ENCODE measurements around the gene PRSS3.

Gene PRSS3

GRCh38 chr9:33817327-33818166 lies 22.2 kb downstream of the PRSS3 start:
- TF ChIP-seq GATA2 (IDR thresholded peaks at IDR 0.05; ENCODE audit: low read depth, low read length) (no peak), GATA3 (IDR thresholded peaks at IDR 0.05; ENCODE audit: low read depth, low read length) (no peak)

GRCh38 chr9:33818167-33818846 lies 22.9 kb downstream of the PRSS3 start:
- no peak for TF ChIP-seq GATA3 (IDR thresholded peaks at IDR 0.05; ENCODE audit: low read depth, low read length)
- no peak for TF ChIP-seq GATA2 (IDR thresholded peaks at IDR 0.05; ENCODE audit: low read depth, low read length)

GRCh38 chr9:33818847-33819500 lies 23.6 kb downstream of the PRSS3 start:
- no peak for TF ChIP-seq GATA2 (IDR thresholded peaks at IDR 0.05; ENCODE audit: low read depth, low read length)
- TF ChIP-seq GATA3 (IDR thresholded peaks at IDR 0.05; ENCODE audit: low read depth, low read length): no peak

GRCh38 chr9:33820231-33820745 lies 24.9 kb downstream of the PRSS3 start:
- TF ChIP-seq GATA3 (IDR thresholded peaks at IDR 0.05; ENCODE audit: low read depth, low read length): no peak
- TF ChIP-seq GATA2 (IDR thresholded peaks at IDR 0.05; ENCODE audit: low read depth, low read length): no peak

- TF ChIP-seq GATA2 (IDR thresholded peaks at IDR 0.05; ENCODE audit: low read depth, low read length) (no peak), GATA3 (IDR thresholded peaks at IDR 0.05; ENCODE audit: low read depth, low read length) (no peak)
These were observed 28.4 kb downstream of the PRSS3 start for GRCh38 chr9:33823801-33824200.

GRCh38 chr9:33835625-33836260 lies 40.4 kb downstream of the PRSS3 start:
- TF ChIP-seq GATA2 (IDR thresholded peaks at IDR 0.05; ENCODE audit: low read depth, low read length) (no peak), GATA3 (IDR thresholded peaks at IDR 0.05; ENCODE audit: low read depth, low read length) (no peak)

- TF ChIP-seq GATA2 (IDR thresholded peaks at IDR 0.05; ENCODE audit: low read depth, low read length) (no peak), GATA3 (IDR thresholded peaks at IDR 0.05; ENCODE audit: low read depth, low read length) (no peak)
These were observed 41.8 kb downstream of the PRSS3 start for GRCh38 chr9:33837138-33837537.

GRCh38 chr9:33840381-33840780 lies 45.0 kb downstream of the PRSS3 start:
- no peak for TF ChIP-seq GATA3 (IDR thresholded peaks at IDR 0.05; ENCODE audit: low read depth, low read length)
- TF ChIP-seq GATA2 (IDR thresholded peaks at IDR 0.05; ENCODE audit: low read depth, low read length): no peak

- TF ChIP-seq GATA3 (IDR thresholded peaks at IDR 0.05; ENCODE audit: low read depth, low read length) (no peak), GATA2 (IDR thresholded peaks at IDR 0.05; ENCODE audit: low read depth, low read length) (no peak)
These were observed 48.1 kb downstream of the PRSS3 start for GRCh38 chr9:33843312-33843961.

- no peak for TF ChIP-seq GATA2 (IDR thresholded peaks at IDR 0.05; ENCODE audit: low read depth, low read length)
- TF ChIP-seq GATA3 (IDR thresholded peaks at IDR 0.05; ENCODE audit: low read depth, low read length): no peak
These were observed 50.9 kb downstream of the PRSS3 start for GRCh38 chr9:33846231-33846630.

All from SH-SY5Y (cell line).